Measurements from ENCODE around the gene CCR5AS.
"Not testable (repeated sequence)": the region's sequence is repeated elsewhere in the genome, so short reads cannot be mapped to it uniquely, and the experiment has no call there.

The CCR5AS gene

DNA sequence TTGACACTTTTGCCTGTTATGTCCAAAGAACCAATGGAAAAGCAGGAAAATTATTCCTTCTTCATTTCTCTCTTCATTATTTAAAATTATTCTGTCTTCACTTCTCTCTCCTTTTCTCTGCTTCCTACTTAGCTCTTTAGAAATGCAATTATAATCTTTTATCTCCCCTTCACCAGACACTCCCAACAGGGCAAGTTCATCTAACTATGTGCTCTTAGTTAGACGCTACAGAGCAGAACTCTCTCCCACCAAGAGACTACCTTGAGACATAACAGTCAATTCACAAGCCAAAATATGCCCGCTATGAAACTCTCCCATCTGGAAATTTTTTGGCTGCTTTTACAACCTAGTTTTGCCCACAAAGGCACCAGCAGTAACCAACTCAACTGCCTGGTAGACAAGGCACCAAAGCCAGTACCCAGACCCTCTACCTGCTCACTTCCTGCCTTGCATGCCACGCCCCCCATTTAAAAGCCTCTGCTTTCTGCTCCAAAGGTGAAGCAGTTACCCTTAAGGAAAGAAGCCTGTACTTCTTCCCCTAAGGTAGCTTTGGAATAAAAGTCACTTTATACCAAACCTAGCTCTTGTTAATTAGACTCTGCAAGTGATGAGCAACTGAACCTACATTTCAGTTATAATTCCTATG is 28.3 kb upstream of the CCR5AS start:
- no peaks in the 10 kb centered on the region for H3K27me3 ChIP-seq (ENCODE audit: control insufficient read depth, insufficient read depth, low read length)
- no peaks in the 10 kb centered on the region for H3K79me2 ChIP-seq (ENCODE audit: control insufficient read depth, insufficient read depth, low read length)
- TF ChIP-seq EZH2 (IDR thresholded peaks at IDR 0.05; ENCODE audit: low read length, missing control alignments) (no peak), CTCF (conservative IDR thresholded peaks at IDR 0.05 in 1 of 2, IDR thresholded peaks at IDR 0.05 in 1 of 2; ENCODE audit: low read depth in 1 of 2, low read length in 2 of 2) (no peak)
- H3K27ac ChIP-seq (ENCODE audit: insufficient read depth, low read length) = no peak overlapping the region
- DNase-seq (ENCODE audit: low read depth in 2 of 2) = no peak
- no peaks in the 10 kb centered on the region for H3K9me3 ChIP-seq (ENCODE audit: control insufficient read depth, insufficient read depth, low read depth, low read length)
- H3K4me2 ChIP-seq (ENCODE audit: extremely low read depth, insufficient read depth, low read length) = no peak overlapping the region
- H2AFZ ChIP-seq (ENCODE audit: low read length) = no peak overlapping the region
- no peak overlapping the region for H3K4me3 ChIP-seq (replicated peaks in 1 of 4; ENCODE audit: control extremely low read depth in 1 of 4, insufficient read depth in 1 of 4, low read depth in 3 of 4, low read length in 4 of 4)
- no peak overlapping the region for H3K9ac ChIP-seq (ENCODE audit: insufficient read depth, low read length)
- no peaks in the 10 kb centered on the region for H3K36me3 ChIP-seq (ENCODE audit: control insufficient read depth, insufficient read depth, low read length)
- H4K20me1 ChIP-seq (ENCODE audit: control insufficient read depth, extremely low read depth, insufficient read depth, low read length) = no peaks in the 10 kb centered on the region
- no peaks in the 10 kb centered on the region for H3K4me1 ChIP-seq (ENCODE audit: control insufficient read depth, extremely low read depth, insufficient read depth, low read length)

GRCh38 chr3:46433841-46434240 is 27.0 kb upstream of the CCR5AS start:
- Histone ChIP-seq H3K4me2 (ENCODE audit: extremely low read depth, insufficient read depth, low read length) (no peak overlapping the region), H3K9ac (ENCODE audit: insufficient read depth, low read length) (no peak overlapping the region), H3K79me2 (ENCODE audit: control insufficient read depth, insufficient read depth, low read length) (no peaks in the 10 kb centered on the region), H3K9me3 (ENCODE audit: control insufficient read depth, insufficient read depth, low read depth, low read length) (no peaks in the 10 kb centered on the region), H4K20me1 (ENCODE audit: control insufficient read depth, extremely low read depth, insufficient read depth, low read length) (no peaks in the 10 kb centered on the region), H3K36me3 (ENCODE audit: control insufficient read depth, insufficient read depth, low read length) (no peaks in the 10 kb centered on the region), H3K4me3 (replicated peaks in 1 of 4; ENCODE audit: control extremely low read depth in 1 of 4, insufficient read depth in 1 of 4, low read depth in 3 of 4, low read length in 4 of 4) (no peak overlapping the region), H3K27ac (ENCODE audit: insufficient read depth, low read length) (no peak overlapping the region), H2AFZ (ENCODE audit: low read length) (no peak overlapping the region), H3K27me3 (ENCODE audit: control insufficient read depth, insufficient read depth, low read length) (no peaks in the 10 kb centered on the region), H3K4me1 (ENCODE audit: control insufficient read depth, extremely low read depth, insufficient read depth, low read length) (no peaks in the 10 kb centered on the region)
- no peak for DNase-seq (ENCODE audit: low read depth in 2 of 2)
- TF ChIP-seq CTCF (conservative IDR thresholded peaks at IDR 0.05 in 1 of 2, IDR thresholded peaks at IDR 0.05 in 1 of 2; ENCODE audit: low read depth in 1 of 2, low read length in 2 of 2) = no peak
- TF ChIP-seq EZH2 (IDR thresholded peaks at IDR 0.05; ENCODE audit: low read length, missing control alignments) = no peak

- DNase-seq (ENCODE audit: low read depth in 2 of 2); H3K4me1 ChIP-seq (ENCODE audit: control insufficient read depth, extremely low read depth, insufficient read depth, low read length); H3K27ac ChIP-seq (ENCODE audit: insufficient read depth, low read length); H3K79me2 ChIP-seq (ENCODE audit: control insufficient read depth, insufficient read depth, low read length); H3K36me3 ChIP-seq (ENCODE audit: control insufficient read depth, insufficient read depth, low read length); H4K20me1 ChIP-seq (ENCODE audit: control insufficient read depth, extremely low read depth, insufficient read depth, low read length); H3K27me3 ChIP-seq (ENCODE audit: control insufficient read depth, insufficient read depth, low read length); H2AFZ ChIP-seq (ENCODE audit: low read length); H3K4me2 ChIP-seq (ENCODE audit: extremely low read depth, insufficient read depth, low read length); H3K9me3 ChIP-seq (ENCODE audit: control insufficient read depth, insufficient read depth, low read depth, low read length); H3K4me3 ChIP-seq (replicated peaks in 1 of 4; ENCODE audit: control extremely low read depth in 1 of 4, insufficient read depth in 1 of 4, low read depth in 3 of 4, low read length in 4 of 4); H3K9ac ChIP-seq (ENCODE audit: insufficient read depth, low read length): not testable (repeated sequence)
Observed at GRCh38 chr3:46433118-46433517, 26.3 kb upstream of the CCR5AS start.

- not testable (repeated sequence) for H3K4me1 ChIP-seq (ENCODE audit: control insufficient read depth, extremely low read depth, insufficient read depth, low read length); H3K79me2 ChIP-seq (ENCODE audit: control insufficient read depth, insufficient read depth, low read length); H3K4me3 ChIP-seq (replicated peaks in 1 of 4; ENCODE audit: control extremely low read depth in 1 of 4, insufficient read depth in 1 of 4, low read depth in 3 of 4, low read length in 4 of 4); H3K9ac ChIP-seq (ENCODE audit: insufficient read depth, low read length); H3K36me3 ChIP-seq (ENCODE audit: control insufficient read depth, insufficient read depth, low read length); H3K9me3 ChIP-seq (ENCODE audit: control insufficient read depth, insufficient read depth, low read depth, low read length); H3K27me3 ChIP-seq (ENCODE audit: control insufficient read depth, insufficient read depth, low read length); DNase-seq (ENCODE audit: low read depth in 2 of 2); H2AFZ ChIP-seq (ENCODE audit: low read length); H3K27ac ChIP-seq (ENCODE audit: insufficient read depth, low read length); H4K20me1 ChIP-seq (ENCODE audit: control insufficient read depth, extremely low read depth, insufficient read depth, low read length); H3K4me2 ChIP-seq (ENCODE audit: extremely low read depth, insufficient read depth, low read length)
Observed at GRCh38 chr3:46431905-46432304, 25.0 kb upstream of the CCR5AS start.

GRCh38 chr3:46430879-46431278 is 24.0 kb upstream of the CCR5AS start:
- H3K79me2 ChIP-seq (ENCODE audit: control insufficient read depth, insufficient read depth, low read length); H3K27ac ChIP-seq (ENCODE audit: insufficient read depth, low read length); H4K20me1 ChIP-seq (ENCODE audit: control insufficient read depth, extremely low read depth, insufficient read depth, low read length); H3K36me3 ChIP-seq (ENCODE audit: control insufficient read depth, insufficient read depth, low read length); H3K4me3 ChIP-seq (replicated peaks in 1 of 4; ENCODE audit: control extremely low read depth in 1 of 4, insufficient read depth in 1 of 4, low read depth in 3 of 4, low read length in 4 of 4); H2AFZ ChIP-seq (ENCODE audit: low read length); H3K9me3 ChIP-seq (ENCODE audit: control insufficient read depth, insufficient read depth, low read depth, low read length); H3K4me2 ChIP-seq (ENCODE audit: extremely low read depth, insufficient read depth, low read length); H3K4me1 ChIP-seq (ENCODE audit: control insufficient read depth, extremely low read depth, insufficient read depth, low read length); H3K9ac ChIP-seq (ENCODE audit: insufficient read depth, low read length); H3K27me3 ChIP-seq (ENCODE audit: control insufficient read depth, insufficient read depth, low read length); DNase-seq (ENCODE audit: low read depth in 2 of 2): not testable (repeated sequence)
